HEK293 (cell line): ENCODE data around the gene CXCL3.

Source experiments
- GLI4 ChIP-seq: fragments of 450-650 bp; formaldehyde crosslinking; IDR thresholded peaks from 2 replicates; pipeline ENCODE4 v1.5.1; 2016; ENCODE audit warnings: missing biosample characterization, missing genetic modification characterization
- INSM2 ChIP-seq: fragments of 450-650 bp; formaldehyde crosslinking; IDR thresholded peaks from 2 replicates; pipeline ENCODE4 v1.5.1; 2016; ENCODE audit warnings: missing biosample characterization, missing genetic modification characterization
- KLF9 ChIP-seq: fragments of 450-650 bp; formaldehyde crosslinking; IDR thresholded peaks from 2 replicates; pipeline ENCODE4 v1.5.1; 2016; ENCODE audit warnings: missing biosample characterization, missing genetic modification characterization, low read depth
- ZFP41 ChIP-seq: fragments of 450-650 bp; formaldehyde crosslinking; IDR thresholded peaks from 2 replicates; pipeline ENCODE4 v1.5.1; 2016; ENCODE audit warnings: missing biosample characterization, missing genetic modification characterization, borderline replicate concordance
- ZNF292 ChIP-seq: fragments of 450-650 bp; formaldehyde crosslinking; IDR thresholded peaks from 2 replicates; pipeline ENCODE4 v1.5.1; 2016; ENCODE audit warnings: low read depth, missing biosample characterization, missing genetic modification characterization, borderline replicate concordance
- ZNF561 ChIP-seq: fragments of 450-650 bp; IDR thresholded peaks from 2 replicates; pipeline ENCODE4 v1.5.1; 2018; ENCODE audit warnings: missing biosample characterization, missing genetic modification characterization, borderline replicate concordance
- TF ChIP-seq, protein P1 (sequence below): fragments of 450-650 bp; formaldehyde crosslinking; IDR thresholded peaks from 2 replicates; pipeline ENCODE4 v1.5.1; 2016; ENCODE audit warnings: missing biosample characterization, missing genetic modification characterization
- TF ChIP-seq, protein P2 (sequence below): fragments of 450-650 bp; formaldehyde crosslinking; IDR thresholded peaks from 2 replicates; pipeline ENCODE4 v1.5.1; 2016; ENCODE audit warnings: missing biosample characterization, missing genetic modification characterization
- TF ChIP-seq, protein P3 (sequence below): fragments of 450-650 bp; formaldehyde crosslinking; IDR thresholded peaks from 2 replicates; pipeline ENCODE4 v1.5.1; 2016; ENCODE audit warnings: missing biosample characterization, missing genetic modification characterization

DNA sequence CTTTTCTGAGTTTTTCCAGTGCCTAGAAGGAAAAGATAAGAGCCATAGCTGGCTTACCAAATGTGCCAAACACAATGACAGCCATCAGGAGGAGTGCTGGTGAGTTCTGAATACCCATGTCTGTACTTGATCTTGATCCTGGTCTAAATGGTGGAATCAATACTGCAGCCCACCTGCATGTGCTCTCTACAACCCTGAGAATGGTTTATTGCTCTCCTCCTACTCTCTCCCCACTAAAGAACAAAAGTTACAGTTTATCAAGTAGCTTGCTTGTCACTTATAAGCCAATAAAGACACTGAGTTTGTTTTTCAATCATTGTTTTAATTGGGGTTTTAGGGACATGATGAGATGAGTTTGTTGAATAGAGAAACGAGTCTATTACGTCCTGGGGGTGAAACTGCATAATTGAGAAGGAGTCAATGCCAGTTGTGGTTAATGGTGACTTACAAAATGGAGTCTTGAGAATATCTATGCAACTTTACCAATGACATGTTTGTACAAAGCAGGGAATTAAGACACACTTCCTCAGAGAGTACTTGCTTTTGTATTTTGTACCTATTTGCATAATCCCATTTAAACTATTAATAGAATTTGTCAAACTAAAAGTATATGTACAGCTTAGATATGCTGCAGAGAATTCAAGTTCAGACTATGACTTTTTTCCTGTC, 20.8 kb upstream of the CXCL3 start:
- TF ChIP-seq, protein P1, sequence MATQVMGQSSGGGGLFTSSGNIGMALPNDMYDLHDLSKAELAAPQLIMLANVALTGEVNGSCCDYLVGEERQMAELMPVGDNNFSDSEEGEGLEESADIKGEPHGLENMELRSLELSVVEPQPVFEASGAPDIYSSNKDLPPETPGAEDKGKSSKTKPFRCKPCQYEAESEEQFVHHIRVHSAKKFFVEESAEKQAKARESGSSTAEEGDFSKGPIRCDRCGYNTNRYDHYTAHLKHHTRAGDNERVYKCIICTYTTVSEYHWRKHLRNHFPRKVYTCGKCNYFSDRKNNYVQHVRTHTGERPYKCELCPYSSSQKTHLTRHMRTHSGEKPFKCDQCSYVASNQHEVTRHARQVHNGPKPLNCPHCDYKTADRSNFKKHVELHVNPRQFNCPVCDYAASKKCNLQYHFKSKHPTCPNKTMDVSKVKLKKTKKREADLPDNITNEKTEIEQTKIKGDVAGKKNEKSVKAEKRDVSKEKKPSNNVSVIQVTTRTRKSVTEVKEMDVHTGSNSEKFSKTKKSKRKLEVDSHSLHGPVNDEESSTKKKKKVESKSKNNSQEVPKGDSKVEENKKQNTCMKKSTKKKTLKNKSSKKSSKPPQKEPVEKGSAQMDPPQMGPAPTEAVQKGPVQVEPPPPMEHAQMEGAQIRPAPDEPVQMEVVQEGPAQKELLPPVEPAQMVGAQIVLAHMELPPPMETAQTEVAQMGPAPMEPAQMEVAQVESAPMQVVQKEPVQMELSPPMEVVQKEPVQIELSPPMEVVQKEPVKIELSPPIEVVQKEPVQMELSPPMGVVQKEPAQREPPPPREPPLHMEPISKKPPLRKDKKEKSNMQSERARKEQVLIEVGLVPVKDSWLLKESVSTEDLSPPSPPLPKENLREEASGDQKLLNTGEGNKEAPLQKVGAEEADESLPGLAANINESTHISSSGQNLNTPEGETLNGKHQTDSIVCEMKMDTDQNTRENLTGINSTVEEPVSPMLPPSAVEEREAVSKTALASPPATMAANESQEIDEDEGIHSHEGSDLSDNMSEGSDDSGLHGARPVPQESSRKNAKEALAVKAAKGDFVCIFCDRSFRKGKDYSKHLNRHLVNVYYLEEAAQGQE, result no peak
- TF ChIP-seq ZNF561 (no peak), INSM2 (tag by site-specific recombination) (no peak), KLF9 (tag by site-specific recombination) (no peak), ZNF292 (no peak), GLI4 (tag by site-specific recombination) (no peak), ZFP41 (tag by site-specific recombination) (no peak)
- TF ChIP-seq, protein P2, sequence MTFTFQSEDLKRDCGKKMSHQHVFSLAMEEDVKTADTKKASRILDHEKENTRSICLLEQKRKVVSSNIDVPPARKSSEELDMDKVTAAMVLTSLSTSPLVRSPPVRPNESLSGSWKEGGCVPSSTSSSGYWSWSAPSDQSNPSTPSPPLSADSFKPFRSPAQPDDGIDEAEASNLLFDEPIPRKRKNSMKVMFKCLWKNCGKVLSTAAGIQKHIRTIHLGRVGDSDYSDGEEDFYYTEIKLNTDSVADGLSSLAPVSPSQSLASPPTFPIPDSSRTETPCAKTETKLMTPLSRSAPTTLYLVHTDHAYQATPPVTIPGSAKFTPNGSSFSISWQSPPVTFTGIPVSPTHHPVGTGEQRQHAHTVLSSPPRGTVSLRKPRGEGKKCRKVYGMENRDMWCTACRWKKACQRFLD (tag by site-specific recombination), result no peak
- TF ChIP-seq, protein P3, sequence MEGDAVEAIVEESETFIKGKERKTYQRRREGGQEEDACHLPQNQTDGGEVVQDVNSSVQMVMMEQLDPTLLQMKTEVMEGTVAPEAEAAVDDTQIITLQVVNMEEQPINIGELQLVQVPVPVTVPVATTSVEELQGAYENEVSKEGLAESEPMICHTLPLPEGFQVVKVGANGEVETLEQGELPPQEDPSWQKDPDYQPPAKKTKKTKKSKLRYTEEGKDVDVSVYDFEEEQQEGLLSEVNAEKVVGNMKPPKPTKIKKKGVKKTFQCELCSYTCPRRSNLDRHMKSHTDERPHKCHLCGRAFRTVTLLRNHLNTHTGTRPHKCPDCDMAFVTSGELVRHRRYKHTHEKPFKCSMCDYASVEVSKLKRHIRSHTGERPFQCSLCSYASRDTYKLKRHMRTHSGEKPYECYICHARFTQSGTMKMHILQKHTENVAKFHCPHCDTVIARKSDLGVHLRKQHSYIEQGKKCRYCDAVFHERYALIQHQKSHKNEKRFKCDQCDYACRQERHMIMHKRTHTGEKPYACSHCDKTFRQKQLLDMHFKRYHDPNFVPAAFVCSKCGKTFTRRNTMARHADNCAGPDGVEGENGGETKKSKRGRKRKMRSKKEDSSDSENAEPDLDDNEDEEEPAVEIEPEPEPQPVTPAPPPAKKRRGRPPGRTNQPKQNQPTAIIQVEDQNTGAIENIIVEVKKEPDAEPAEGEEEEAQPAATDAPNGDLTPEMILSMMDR (tag by site-specific recombination), result no peak
